HG03135 (cell line): ENCODE measurements around the gene URI1.

Source experiments
- ATAC-seq: cut with Tn5 transposase; IDR thresholded peaks from one replicate; pipeline ENCODE4 v1.9.1; 2021; ENCODE audit warnings: mild to moderate bottlenecking, moderate library complexity; ENCODE audit not compliant: unreplicated experiment

Gene URI1

DNA sequence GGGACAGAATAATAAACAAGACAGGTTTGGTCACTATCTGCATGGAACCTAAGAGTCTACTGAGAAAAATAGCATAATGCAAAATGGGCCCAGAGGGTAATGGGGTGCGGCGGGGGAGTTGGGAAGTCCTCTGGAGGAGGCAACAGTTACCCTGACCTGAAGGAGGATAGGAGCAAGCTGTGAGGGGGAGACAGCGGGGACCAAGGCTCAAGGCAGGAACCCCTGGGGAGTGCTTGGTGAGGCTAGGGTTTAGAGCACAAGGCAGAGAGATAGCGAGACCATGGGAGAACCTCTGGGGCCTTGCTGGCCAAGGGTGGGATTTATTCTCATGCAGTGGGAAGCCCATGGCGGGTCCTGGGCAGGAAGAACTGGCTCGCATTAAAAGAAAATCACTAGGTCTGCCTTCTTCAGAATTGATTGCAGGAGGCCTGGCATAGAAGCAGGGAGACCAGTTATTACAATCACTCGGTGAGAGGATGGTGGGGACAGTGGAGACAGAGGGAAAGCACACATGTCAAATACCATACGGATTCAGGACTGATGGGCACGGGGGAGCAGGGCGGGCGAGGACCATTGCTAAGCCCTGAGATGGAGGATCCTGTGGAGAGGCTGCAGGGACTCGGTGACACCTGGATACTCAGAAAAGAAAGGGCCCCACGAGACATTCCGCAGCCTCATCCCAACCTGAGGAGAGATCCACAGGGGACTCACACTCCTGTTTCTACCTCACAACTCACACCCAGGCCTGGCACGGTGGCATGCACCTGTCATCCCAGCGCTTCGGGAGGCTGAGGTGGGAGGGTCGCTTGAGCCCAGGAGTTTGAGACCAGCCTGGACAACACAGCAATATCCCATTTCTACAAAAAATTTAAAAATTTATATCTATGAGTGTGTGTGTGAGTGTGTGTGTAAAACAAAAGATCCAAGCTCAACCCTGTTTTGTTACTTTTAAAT lies 110.4 kb downstream of the URI1 start:
- no peak for ATAC-seq

DNA sequence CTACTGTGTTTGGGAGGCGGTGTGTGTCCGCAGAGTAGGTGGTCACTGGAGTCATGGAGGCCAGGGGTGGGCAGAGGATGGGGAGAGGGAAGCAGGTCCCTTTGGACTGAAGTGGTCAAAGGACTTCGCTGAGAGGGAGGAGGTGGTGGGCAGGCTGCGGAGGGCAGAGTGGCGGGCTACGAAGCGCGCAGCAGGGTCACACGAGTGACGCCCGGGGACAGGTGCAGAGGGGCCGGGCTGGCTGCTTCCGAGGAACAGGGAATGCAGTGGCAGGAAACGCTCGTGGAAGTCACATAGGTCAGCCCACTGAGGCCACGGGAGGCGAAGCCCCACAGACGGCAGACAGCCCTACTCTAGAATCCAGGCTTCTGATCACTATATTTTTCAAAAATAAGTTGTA lies 111.5 kb downstream of the URI1 start:
- ATAC-seq = no peak

DNA sequence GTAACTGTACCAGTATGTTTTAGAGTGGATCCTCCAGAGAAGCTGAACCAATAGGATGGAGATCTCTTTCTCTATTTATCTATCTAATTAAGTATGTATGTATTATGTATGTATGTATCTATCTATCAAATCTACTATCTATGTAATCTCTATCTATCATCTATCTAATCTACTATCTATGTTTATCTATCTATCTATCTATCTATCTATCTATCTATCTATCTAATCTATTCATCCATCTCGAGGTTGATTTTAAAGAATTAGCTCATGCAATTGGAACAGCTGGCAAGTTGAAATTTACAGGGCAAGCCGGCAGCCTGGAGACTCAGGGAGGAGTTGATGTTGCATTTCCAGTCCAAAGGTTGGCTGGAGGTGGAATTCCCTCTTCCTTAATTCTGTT lies 112.2 kb downstream of the URI1 start:
- ATAC-seq = no peak

DNA sequence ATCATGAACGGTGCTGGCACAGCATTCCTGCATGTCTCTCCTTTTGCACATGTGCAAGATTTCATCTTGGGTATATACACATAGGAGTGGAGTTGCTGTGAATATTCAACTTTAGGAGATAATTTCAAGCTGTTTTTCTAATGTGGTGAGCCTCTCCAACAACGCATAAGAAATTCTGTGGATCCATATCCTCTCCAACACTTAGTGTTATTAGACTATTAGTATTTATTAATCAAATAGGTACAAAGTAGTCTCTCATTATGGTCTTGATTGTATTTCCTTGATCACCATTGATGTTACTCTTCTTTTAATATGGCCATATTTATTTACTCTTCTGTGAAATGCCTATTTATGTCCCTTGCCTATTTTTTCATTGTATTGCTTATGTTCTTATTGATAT lies 114.5 kb downstream of the URI1 start:
- no peak for ATAC-seq

DNA sequence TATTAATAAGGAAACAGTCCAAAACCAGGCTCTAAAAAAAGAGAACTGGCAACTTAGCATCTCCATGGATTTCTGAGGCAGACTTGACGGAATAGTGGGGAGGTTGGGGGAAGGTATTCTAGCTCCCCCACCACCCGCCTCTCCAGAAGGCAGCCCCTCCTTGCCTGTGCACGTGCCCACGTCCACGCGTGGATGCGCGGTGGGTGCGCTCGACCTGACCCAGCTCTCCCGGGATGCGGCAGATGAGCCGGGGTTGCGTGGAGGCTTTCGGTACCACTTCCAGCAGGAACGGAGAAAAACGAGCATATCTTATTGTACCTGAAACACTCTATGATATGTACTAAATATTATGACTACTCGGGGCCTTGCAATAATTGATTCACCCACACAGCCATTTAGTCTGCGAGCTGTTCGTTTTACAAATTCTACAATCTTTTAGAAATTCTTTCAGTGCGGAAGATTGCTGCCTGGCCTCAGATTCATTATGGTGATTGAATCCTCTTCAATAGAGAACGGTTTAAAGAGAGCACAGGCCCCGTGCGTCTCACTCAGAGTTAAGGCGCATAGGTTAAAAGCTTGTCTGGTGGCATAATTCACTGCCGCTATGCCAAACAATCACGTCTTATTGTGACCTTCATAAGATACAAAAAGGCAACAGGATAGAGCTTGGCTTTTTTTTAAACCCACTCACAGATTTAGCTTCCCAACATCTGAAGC lies 117.9 kb downstream of the URI1 start:
- no peak for ATAC-seq

DNA sequence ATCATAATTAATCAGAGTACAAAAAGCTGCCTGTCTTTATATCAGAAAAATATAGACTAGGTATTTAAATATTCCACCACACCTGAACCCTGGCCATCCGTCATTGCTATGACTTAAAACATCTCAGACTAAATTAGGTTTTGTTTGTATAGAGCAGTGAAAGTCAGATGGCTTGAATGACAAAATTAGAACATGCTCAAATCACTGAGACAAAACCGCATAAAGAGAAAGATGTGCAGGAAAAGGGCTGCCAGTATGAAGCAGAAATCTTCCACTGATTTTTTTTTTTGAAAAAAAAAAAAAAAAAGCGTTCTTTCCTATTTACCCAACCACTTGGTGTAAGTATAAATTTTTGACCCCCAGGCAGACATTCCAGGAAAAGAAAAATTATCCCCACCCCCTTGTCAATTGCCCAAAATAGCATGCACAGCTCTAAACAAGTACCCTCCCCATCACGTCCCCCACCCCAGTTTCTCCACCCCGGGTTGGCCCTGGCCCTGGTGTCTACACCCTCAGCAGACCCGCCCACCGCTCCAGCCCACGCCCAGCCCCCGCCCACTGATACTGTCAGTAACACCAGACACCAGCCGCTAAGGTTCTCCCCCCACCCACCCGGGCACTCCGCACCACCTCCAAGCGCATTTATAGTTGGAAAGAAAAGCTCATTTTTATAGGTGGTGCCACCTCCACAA lies 118.6 kb downstream of the URI1 start:
- ATAC-seq = no peak

DNA sequence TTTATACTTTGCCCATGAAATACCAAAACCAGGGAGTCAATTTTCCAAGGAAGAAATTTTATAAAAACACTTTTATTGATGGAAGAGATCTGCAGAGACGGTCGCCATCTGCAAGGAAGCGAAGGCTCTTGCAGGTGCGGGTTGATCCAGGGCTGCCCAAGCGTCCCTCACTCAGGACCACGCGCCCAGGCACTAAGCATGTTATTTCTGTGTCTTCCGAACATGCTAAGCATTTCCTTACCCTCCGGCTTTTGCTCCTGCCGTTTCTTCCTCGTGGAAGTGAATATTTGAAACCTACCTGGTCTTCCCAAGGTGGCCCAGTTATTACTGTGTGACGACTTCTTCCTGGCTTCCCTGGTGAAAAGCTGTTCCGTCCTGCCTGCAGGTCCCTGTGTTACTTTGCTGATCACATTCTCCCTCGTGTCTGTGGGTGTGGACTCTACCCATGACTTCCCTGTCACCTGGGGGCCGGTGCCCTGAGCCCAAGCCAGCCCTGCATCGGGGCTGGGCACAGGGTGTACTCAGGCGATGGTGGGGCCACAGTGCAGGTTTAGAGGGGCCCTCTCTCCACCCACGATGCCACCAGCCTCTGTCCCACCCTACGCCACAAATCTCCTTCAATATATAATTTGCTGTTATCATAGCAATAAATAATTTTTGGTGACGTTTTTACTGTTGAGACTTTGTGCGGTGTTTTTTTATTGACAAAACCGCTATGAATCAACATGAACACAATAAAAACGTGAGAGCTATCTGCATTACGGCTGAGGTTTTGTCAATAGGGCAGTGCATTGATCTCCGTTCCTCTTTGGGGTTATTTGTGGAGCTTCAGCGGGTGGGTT lies 119.4 kb downstream of the URI1 start:
- ATAC-seq = no peak

DNA sequence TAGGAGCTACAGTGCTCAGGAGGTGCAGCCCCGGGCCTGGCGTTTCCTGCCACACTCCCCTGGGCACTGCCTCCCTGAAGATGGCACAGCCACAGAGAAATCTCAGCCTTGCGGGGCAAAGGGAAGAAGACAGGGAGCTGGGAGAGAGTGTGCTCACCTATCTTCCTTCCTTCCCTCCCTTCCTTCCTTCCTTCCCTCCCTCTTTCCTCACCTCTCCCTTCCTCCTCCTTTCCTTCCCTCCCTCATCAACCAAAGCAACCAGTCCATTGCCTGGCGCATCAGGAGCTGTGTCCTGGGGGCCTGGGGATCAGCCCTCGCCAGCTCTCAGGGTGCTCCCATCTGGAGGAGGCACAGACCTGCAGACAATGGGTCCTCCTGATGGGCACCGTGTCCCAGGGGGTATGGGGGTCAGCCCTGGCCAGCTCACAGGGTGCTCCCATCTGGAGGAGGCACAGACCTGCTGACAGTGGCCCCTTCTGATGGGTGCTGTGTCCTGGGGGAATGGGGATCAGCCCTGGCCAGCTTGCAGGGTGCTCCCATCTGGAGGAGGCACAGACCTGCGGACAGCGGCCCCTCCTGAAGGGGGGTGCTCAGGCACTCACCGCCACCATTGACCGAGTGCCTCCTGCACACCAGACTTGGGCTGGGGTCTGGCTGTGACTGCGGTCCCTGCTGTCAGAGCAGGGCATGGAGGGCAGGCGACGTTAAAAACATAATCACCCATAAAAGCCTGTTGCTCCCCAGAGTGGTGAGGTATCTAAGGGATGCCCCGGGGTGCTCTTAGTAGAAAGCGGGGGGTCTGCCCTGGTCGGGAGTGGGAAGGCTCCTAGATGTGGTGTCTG lies 120.2 kb downstream of the URI1 start:
- no peak for ATAC-seq

DNA sequence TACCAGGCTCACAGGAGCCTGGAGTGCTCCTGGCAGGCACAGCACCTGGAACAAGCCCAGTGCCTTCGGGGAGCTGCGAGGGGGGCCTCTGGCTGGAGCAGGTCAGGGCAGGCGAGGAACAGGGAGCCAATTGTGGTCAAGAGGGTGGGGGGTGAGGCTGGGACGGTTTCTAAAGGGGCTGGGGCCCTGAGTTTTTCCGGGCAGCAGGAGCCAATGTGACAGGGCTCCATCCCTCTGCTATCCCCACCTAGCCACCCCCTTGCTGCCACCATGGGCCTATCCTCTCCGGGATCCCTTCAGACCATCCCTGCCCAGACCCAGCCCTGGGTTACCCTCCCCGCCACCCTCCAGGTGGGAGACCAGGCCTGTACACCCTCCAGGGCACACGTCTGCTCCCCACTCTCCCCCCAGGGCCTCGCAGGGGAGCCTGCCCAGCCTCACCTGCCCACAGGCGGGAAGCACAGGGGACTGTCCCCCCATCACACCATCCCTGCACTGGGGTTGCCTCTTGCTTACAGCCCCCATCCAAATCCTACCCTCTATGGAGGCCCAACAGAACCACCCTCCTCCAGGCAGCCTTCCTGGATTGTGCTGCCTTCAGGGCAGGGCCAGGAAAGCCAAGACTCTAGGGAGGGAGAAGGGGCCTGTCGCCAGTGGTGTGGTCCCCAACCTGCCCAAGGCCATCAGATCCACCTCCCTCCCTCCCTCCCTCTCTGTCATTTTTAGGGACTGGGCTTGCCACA lies 121.0 kb downstream of the URI1 start:
- no peak for ATAC-seq

DNA sequence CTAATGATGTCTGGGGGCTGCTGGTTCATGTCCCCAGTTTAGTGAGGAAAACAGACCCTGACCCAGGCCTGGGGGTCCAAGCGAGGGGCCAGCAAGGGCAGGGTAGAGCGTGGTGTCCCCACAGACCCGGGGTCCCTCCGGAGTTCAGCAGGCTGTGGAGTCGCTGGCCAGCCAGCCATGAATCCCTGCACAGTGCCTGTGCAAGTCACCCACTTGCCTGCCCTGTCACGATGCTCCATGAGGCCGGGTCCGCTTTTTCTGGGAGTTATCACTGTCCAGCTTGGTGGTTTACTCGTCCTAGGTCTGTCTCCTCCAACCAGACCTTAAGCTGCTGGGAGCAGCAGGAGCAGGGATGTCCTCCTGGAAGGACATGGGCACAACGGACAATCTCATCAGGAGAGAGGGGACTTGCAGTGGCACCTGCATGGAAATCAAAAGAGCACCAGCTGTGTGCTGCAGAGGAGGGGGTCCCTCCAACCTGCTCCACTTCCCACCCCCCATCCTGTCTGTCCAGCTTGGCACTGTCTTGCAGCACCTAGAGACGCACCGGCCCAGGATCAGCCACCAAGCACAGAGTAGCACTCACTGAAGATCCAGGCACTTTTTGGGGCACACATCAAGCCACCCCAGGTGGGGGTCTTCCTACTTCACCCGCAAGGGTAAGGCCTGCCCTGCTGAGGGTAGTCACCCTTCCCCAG lies 121.8 kb downstream of the URI1 start:
- no peak for ATAC-seq

DNA sequence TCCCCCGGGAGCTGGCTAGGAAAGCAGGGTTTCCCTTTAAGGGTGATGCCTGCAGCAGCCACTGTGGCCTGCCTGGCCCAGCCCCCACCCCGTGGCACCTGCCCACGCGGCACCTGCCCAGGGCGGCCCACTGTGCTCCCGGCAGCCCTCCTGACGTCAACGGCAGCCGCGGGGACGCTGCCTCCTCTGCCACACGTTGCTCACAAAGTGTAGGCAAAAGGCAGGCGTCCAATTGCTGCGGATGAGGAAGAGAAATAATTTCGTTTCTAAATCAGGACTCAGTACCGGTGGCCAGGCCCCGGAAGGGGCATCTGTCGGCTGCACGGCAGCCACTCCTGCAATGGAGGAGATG lies 122.3 kb downstream of the URI1 start:
- no peak for ATAC-seq

DNA sequence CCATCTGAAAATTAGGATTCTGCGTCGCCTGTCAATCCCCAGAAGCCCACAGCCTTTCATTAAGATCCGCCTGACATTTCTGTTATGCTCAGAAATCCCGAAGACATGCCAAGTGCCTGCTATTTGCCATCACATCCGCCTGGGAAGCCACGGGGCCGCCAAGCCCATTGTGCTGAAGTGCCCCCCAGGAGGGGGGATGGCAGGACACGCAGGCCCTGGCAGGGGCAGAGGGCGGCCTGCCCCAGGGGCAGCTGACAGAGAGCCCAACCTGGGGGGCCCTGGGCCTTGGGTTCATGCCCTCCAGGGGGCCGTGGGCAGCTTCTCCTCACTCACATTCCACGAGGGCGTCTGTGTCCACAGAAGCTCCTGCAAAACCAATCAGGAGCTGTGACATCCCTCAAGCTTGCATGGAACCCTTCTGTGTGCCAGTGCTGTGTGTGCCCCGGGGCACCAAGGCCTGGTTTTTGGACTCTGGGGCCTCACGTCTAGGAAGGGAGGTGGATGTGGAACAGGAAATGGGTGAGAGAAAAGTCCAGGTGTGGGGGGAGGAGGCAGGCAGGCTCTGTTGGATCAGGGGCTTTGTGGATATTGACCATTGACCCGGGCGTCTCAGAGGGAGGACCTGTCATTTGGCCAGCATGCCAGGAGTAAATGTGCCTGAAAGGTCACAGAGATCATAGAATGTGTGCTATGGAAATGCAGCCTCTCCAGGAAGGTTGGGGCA lies 122.9 kb downstream of the URI1 start:
- ATAC-seq = no peak

DNA sequence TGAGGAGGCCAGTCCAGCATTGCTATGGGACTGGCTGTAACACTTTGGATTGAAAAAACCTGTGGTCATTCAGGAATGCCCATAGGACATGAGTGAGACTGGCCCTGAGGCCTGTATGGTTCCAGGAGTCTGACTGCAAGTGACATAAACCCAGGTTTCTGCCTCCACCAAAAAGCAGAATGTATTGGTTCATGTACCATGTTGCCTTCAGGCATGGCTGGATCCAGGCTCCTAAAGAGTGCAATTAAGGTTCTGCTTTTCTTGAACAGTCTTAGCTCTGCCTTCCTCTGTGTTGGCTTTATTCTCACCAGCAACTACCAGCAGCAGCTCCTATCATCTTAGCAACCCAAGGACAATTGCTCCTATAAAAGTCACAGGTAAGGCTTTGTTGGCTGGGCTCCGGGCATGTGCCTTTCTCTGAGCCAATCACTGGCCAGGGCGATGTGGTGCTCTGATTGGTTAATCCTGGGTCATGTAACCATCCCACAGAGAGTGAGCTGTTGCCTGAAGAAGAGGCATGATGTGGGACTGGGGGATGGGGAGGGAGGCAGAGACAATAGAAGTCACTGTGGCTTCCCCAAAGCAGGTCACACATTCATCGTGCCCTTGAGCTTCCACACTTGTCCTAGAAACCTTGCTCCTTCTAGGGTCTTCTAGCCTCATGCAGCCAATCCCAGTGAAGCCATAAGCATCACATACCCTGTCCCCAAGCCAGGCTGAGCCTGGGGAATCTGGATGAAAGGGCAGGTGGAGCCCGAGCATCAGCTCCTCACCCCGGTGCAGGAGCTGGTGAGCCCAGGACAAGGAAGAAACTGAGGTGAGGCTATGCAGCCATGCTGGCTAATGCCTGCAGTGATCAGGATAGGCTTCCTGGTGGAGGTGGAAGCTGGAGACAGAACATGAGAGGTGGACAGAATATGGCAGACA lies 123.9 kb downstream of the URI1 start:
- ATAC-seq = no peak
